ENCODE data around the gene MAS1. TPM values are rescaled to one million over a fixed set of nuclear protein-coding genes. Genes with fewer than 3 reads are reported as not detected.

The MAS1 gene
- total and polyA plus RNA-seq, 4 experiments from 2014 or later = not detected

- POLR2A ChIA-PET (ENCODE audit: partially characterized antibody) = no interaction called here
- peak overlapping the region in 1 of 7 donors; percentile 19 for H3K27ac Mint-ChIP-seq
Measured at GRCh38 chr6:159866286-159867247, 24.2 kb upstream of the MAS1 start.

GRCh38 chr6:159871241-159871640 is 19.5 kb upstream of the MAS1 start:
- ChIA-PET CTCF (ENCODE audit: partially characterized antibody) (no interaction called here), POLR2A (ENCODE audit: partially characterized antibody) (no interaction called here)
- no peak overlapping the region for H3K27ac Mint-ChIP-seq
- Histone ChIP-seq H3K27me3 (ENCODE audit: insufficient read depth, low read length) (no peaks in the 10 kb centered on the region), H3K9me3 (ENCODE audit: control insufficient read depth in 1 of 2, low read length in 2 of 2) (no peaks in the 10 kb centered on the region), H3K27ac (ENCODE audit: low read depth, low read length) (no peak overlapping the region), H3K36me3 (ENCODE audit: insufficient read depth, low read length) (no peaks in the 10 kb centered on the region), H3K4me1 (ENCODE audit: insufficient read depth, low read length) (no peaks in the 10 kb centered on the region), H3K4me3 (ENCODE audit: low read length in 2 of 2) (no peak overlapping the region)
- H3K4me1 Mint-ChIP-seq = no peaks in the 10 kb centered on the region
- no peak for DNase-seq
- H3K9me3 Mint-ChIP-seq = peaks cover 0 to 6% (median 0%) of the 10 kb centered on the region in 8 donors
- H3K4me3 Mint-ChIP-seq = no peak overlapping the region
- no peaks in the 10 kb centered on the region for H3K36me3 Mint-ChIP-seq
- intact Hi-C loops (cut with micrococcal nuclease) = no loop called here
- H3K27me3 Mint-ChIP-seq = no peaks in the 10 kb centered on the region

More at GRCh38 chr6:159866286-159867247, 24.2 kb upstream of the MAS1 start:
- Histone ChIP-seq H3K4me3 (ENCODE audit: low read length in 2 of 2) (no peak overlapping the region), H3K4me1 (ENCODE audit: insufficient read depth, low read length) (peaks cover 14% of the 10 kb centered on the region), H3K27me3 (ENCODE audit: insufficient read depth, low read length) (no peaks in the 10 kb centered on the region), H3K9me3 (ENCODE audit: control insufficient read depth in 1 of 2, low read length in 2 of 2) (no peaks in the 10 kb centered on the region), H3K36me3 (ENCODE audit: insufficient read depth, low read length) (no peaks in the 10 kb centered on the region), H3K27ac (ENCODE audit: low read depth, low read length) (no peak overlapping the region)
- intact Hi-C loops (cut with micrococcal nuclease) = no loop called here
- DNase-seq = no peak
- H3K4me1 Mint-ChIP-seq = peaks cover 8 to 17% (median 15%) of the 10 kb centered on the region in 4 donors
- H3K36me3 Mint-ChIP-seq = no peaks in the 10 kb centered on the region
- CTCF ChIA-PET (ENCODE audit: partially characterized antibody) = interaction anchor here (0.9 to 1.2 kb wide), 2 partner anchors 15 to 589 kb away, joined by 3 read pairs; no protein-coding TSS in a partner anchor
- H3K27me3 Mint-ChIP-seq = peaks cover 0 to 4% of the 10 kb centered on the region in 2 donors
- H3K4me3 Mint-ChIP-seq = no peak overlapping the region
- H3K9me3 Mint-ChIP-seq = peaks cover 0 to 6% (median 0%) of the 10 kb centered on the region in 8 donors

- Histone ChIP-seq H3K36me3 (ENCODE audit: insufficient read depth, low read length) (no peaks in the 10 kb centered on the region), H3K4me3 (ENCODE audit: low read length in 2 of 2) (no peak overlapping the region), H3K9me3 (ENCODE audit: control insufficient read depth in 1 of 2, low read length in 2 of 2) (no peaks in the 10 kb centered on the region), H3K4me1 (ENCODE audit: insufficient read depth, low read length) (no peaks in the 10 kb centered on the region), H3K27ac (ENCODE audit: low read depth, low read length) (no peak overlapping the region), H3K27me3 (ENCODE audit: insufficient read depth, low read length) (no peaks in the 10 kb centered on the region)
- ChIA-PET CTCF (ENCODE audit: partially characterized antibody) (no interaction called here), POLR2A (ENCODE audit: partially characterized antibody) (no interaction called here)
- no peak overlapping the region for H3K27ac Mint-ChIP-seq
- intact Hi-C loops (cut with micrococcal nuclease) = no loop called here
- no peaks in the 10 kb centered on the region for H3K36me3 Mint-ChIP-seq
- no peaks in the 10 kb centered on the region for H3K4me1 Mint-ChIP-seq
- H3K27me3 Mint-ChIP-seq = no peaks in the 10 kb centered on the region
- H3K4me3 Mint-ChIP-seq = no peak overlapping the region
- H3K9me3 Mint-ChIP-seq = peaks cover 0 to 6% (median 0%) of the 10 kb centered on the region in 8 donors
- no peak for DNase-seq
Measured at GRCh38 chr6:159871906-159872305, 18.9 kb upstream of the MAS1 start.

- Mint-ChIP-seq H3K4me3 (no peak overlapping the region), H3K27me3 (peaks cover 2 to 4% of the 10 kb centered on the region in 2 donors), H3K36me3 (no peaks in the 10 kb centered on the region), H3K27ac (no peak overlapping the region), H3K9me3 (no peaks in the 10 kb centered on the region), H3K4me1 (no peaks in the 10 kb centered on the region)
- peaks cover 3% of the 10 kb centered on the region for H3K27me3 ChIP-seq (ENCODE audit: insufficient read depth, low read length)
- ChIA-PET CTCF (ENCODE audit: partially characterized antibody) (no interaction called here), POLR2A (ENCODE audit: partially characterized antibody) (no interaction called here)
- intact Hi-C loops (cut with micrococcal nuclease) = no loop called here
- no peak overlapping the region for H3K27ac ChIP-seq (ENCODE audit: low read depth, low read length)
- H3K4me1 ChIP-seq (ENCODE audit: insufficient read depth, low read length) = no peaks in the 10 kb centered on the region
- no peak for DNase-seq
- no peaks in the 10 kb centered on the region for H3K36me3 ChIP-seq (ENCODE audit: insufficient read depth, low read length)
- no peaks in the 10 kb centered on the region for H3K9me3 ChIP-seq (ENCODE audit: control insufficient read depth in 1 of 2, low read length in 2 of 2)
- no peak overlapping the region for H3K4me3 ChIP-seq (ENCODE audit: low read length in 2 of 2)
Measured at GRCh38 chr6:159874435-159874834, 16.4 kb upstream of the MAS1 start.

- H3K9me3 Mint-ChIP-seq = no peaks in the 10 kb centered on the region
- H3K36me3 Mint-ChIP-seq = no peaks in the 10 kb centered on the region
- no peak for DNase-seq
- intact Hi-C loops (cut with micrococcal nuclease) = no loop called here
- H3K27ac ChIP-seq (ENCODE audit: low read depth, low read length) = no peak overlapping the region
- no peak overlapping the region for H3K4me3 Mint-ChIP-seq
- H3K27me3 ChIP-seq (ENCODE audit: insufficient read depth, low read length) = peaks cover 3% of the 10 kb centered on the region
- ChIA-PET CTCF (ENCODE audit: partially characterized antibody) (no interaction called here), POLR2A (ENCODE audit: partially characterized antibody) (no interaction called here)
- H3K4me3 ChIP-seq (ENCODE audit: low read length in 2 of 2) = no peak overlapping the region
- no peaks in the 10 kb centered on the region for H3K4me1 Mint-ChIP-seq
- no peaks in the 10 kb centered on the region for H3K9me3 ChIP-seq (ENCODE audit: control insufficient read depth in 1 of 2, low read length in 2 of 2)
- H3K27ac Mint-ChIP-seq = peak overlapping the region in 1 of 7 donors; percentile 25
- H3K36me3 ChIP-seq (ENCODE audit: insufficient read depth, low read length) = no peaks in the 10 kb centered on the region
- H3K27me3 Mint-ChIP-seq = peaks cover 2 to 8% of the 10 kb centered on the region in 2 donors
- H3K4me1 ChIP-seq (ENCODE audit: insufficient read depth, low read length) = no peaks in the 10 kb centered on the region
Measured at GRCh38 chr6:159875194-159875593, 15.6 kb upstream of the MAS1 start.

GRCh38 chr6:159876242-159876641 is 14.5 kb upstream of the MAS1 start:
- Histone ChIP-seq H3K27ac (ENCODE audit: low read depth, low read length) (no peak overlapping the region), H3K4me3 (ENCODE audit: low read length in 2 of 2) (no peak overlapping the region), H3K4me1 (ENCODE audit: insufficient read depth, low read length) (no peaks in the 10 kb centered on the region), H3K9me3 (ENCODE audit: control insufficient read depth in 1 of 2, low read length in 2 of 2) (no peaks in the 10 kb centered on the region), H3K27me3 (ENCODE audit: insufficient read depth, low read length) (peaks cover 3% of the 10 kb centered on the region), H3K36me3 (ENCODE audit: insufficient read depth, low read length) (no peaks in the 10 kb centered on the region)
- H3K4me3 Mint-ChIP-seq = no peak overlapping the region
- H3K4me1 Mint-ChIP-seq = no peaks in the 10 kb centered on the region
- H3K36me3 Mint-ChIP-seq = no peaks in the 10 kb centered on the region
- H3K9me3 Mint-ChIP-seq = no peaks in the 10 kb centered on the region
- intact Hi-C loops (cut with micrococcal nuclease) = no loop called here
- no peak overlapping the region for H3K27ac Mint-ChIP-seq
- DNase-seq = no peak
- CTCF ChIA-PET (ENCODE audit: partially characterized antibody) = no interaction called here
- H3K27me3 Mint-ChIP-seq = peaks cover 5 to 9% of the 10 kb centered on the region in 2 donors
- POLR2A ChIA-PET (ENCODE audit: partially characterized antibody) = no interaction called here

- CTCF ChIA-PET (ENCODE audit: partially characterized antibody) = no interaction called here
- Histone ChIP-seq H3K27me3 (ENCODE audit: insufficient read depth, low read length) (peaks cover 3% of the 10 kb centered on the region), H3K9me3 (ENCODE audit: control insufficient read depth in 1 of 2, low read length in 2 of 2) (no peaks in the 10 kb centered on the region), H3K27ac (ENCODE audit: low read depth, low read length) (no peak overlapping the region), H3K36me3 (ENCODE audit: insufficient read depth, low read length) (no peaks in the 10 kb centered on the region), H3K4me3 (ENCODE audit: low read length in 2 of 2) (no peak overlapping the region), H3K4me1 (ENCODE audit: insufficient read depth, low read length) (no peaks in the 10 kb centered on the region)
- no peaks in the 10 kb centered on the region for H3K9me3 Mint-ChIP-seq
- no peak overlapping the region for H3K27ac Mint-ChIP-seq
- no peaks in the 10 kb centered on the region for H3K4me1 Mint-ChIP-seq
- DNase-seq = no peak
- H3K27me3 Mint-ChIP-seq = peaks cover 5 to 10% of the 10 kb centered on the region in 2 donors
- no peak overlapping the region for H3K4me3 Mint-ChIP-seq
- POLR2A ChIA-PET (ENCODE audit: partially characterized antibody) = no interaction called here
- no peaks in the 10 kb centered on the region for H3K36me3 Mint-ChIP-seq
- intact Hi-C loops (cut with micrococcal nuclease) = no loop called here
Measured at GRCh38 chr6:159877256-159877808, 13.5 kb upstream of the MAS1 start.
